Lower leg skin (tissue), 3 donors: Measurements from ENCODE around the gene PAK6.

Experiments used
- POLR2A ChIP-seq, 2 donors: fragments of 450-650 bp; IDR thresholded peaks; one replicate each; pipeline ENCODE4 v1.6.1; 2016 to 2017; ENCODE audit warnings: antibody characterized with exemption in 2 of 2, mild to moderate bottlenecking in 1 of 2, moderate library complexity in 1 of 2
- TF ChIP-seq, protein P1 (sequence below), 3 donors: fragments of 450-650 bp; IDR thresholded peaks; one replicate each; pipeline ENCODE4 v1.5.1; 2016; ENCODE audit warnings: antibody characterized with exemption in 3 of 3, mild to moderate bottlenecking in 3 of 3, moderate library complexity in 2 of 3

DNA sequence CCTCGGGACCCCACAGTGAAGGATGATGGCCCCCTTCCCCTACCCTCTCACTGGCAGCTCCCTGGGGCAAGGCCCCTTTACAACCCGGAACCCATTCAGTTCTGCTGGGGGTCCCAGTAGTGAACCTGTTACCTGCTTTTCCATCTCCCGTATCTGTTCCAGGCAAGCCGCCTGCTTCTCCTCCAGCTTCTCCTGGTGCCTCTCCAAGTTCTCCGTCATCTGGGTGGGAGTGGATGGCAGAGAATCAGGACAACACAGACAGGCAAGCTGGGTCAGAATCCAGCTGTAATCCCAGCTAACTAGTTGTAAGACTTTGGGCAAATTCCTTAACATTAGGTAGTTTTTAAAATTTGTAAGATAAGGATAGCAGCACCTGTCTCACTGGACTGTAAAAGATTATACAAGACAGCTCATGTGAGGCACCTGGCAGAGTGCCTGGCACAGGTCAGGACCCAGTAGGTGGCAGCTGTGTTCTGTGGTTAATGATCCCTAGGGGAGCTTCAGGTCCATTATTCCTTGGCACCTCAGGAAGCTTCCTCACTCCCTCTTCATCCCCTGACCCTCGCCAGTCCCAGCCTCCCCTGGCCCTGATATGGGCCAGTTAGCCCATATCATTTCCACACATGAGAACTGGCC lies 50.4 kb downstream of the PAK6 start:
- TF ChIP-seq POLR2A (IDR thresholded peaks at IDR 0.05): no peak
- TF ChIP-seq, protein P1, sequence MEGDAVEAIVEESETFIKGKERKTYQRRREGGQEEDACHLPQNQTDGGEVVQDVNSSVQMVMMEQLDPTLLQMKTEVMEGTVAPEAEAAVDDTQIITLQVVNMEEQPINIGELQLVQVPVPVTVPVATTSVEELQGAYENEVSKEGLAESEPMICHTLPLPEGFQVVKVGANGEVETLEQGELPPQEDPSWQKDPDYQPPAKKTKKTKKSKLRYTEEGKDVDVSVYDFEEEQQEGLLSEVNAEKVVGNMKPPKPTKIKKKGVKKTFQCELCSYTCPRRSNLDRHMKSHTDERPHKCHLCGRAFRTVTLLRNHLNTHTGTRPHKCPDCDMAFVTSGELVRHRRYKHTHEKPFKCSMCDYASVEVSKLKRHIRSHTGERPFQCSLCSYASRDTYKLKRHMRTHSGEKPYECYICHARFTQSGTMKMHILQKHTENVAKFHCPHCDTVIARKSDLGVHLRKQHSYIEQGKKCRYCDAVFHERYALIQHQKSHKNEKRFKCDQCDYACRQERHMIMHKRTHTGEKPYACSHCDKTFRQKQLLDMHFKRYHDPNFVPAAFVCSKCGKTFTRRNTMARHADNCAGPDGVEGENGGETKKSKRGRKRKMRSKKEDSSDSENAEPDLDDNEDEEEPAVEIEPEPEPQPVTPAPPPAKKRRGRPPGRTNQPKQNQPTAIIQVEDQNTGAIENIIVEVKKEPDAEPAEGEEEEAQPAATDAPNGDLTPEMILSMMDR (IDR thresholded peaks at IDR 0.05): no peak
